ENCODE results near the gene RIN2. TPM values are rescaled to one million over a fixed set of nuclear protein-coding genes. Genes with fewer than 3 reads are reported as not detected.

RIN2 gene
- total RNA-seq, 1 donor from 2014 or later: 0.75 TPM

DNA sequence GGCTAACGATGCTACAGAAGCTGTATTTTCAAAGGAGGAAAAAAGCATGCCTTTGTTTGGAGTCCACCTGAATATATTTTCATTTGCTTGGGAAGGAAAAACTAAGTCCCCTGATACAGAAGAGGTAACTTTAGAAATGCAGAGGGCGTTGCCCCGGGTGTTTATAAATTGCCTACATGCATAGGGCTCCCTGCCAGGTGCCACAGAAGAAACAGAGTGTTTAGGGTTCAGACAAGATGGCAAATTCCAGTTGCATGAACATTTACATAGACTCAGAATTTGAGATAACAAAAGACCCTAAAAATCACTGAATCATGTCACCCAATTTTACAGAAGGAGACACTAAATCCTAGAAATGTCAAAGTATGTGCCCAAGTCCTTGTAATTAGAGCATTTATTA lies 19.9 kb downstream of the RIN2 start:
- TF ChIP-seq, protein P1, sequence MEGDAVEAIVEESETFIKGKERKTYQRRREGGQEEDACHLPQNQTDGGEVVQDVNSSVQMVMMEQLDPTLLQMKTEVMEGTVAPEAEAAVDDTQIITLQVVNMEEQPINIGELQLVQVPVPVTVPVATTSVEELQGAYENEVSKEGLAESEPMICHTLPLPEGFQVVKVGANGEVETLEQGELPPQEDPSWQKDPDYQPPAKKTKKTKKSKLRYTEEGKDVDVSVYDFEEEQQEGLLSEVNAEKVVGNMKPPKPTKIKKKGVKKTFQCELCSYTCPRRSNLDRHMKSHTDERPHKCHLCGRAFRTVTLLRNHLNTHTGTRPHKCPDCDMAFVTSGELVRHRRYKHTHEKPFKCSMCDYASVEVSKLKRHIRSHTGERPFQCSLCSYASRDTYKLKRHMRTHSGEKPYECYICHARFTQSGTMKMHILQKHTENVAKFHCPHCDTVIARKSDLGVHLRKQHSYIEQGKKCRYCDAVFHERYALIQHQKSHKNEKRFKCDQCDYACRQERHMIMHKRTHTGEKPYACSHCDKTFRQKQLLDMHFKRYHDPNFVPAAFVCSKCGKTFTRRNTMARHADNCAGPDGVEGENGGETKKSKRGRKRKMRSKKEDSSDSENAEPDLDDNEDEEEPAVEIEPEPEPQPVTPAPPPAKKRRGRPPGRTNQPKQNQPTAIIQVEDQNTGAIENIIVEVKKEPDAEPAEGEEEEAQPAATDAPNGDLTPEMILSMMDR (IDR thresholded peaks at IDR 0.05): no peak
- intact Hi-C loops (cut with micrococcal nuclease): no loop called here
- Mint-ChIP-seq H3K9me3 (peaks cover 5% of the 10 kb centered on the region), H3K4me3 (no peak overlapping the region), H3K27ac (no peak overlapping the region), H3K27me3 (peaks cover 10% of the 10 kb centered on the region), H3K4me1 (peaks cover 12% of the 10 kb centered on the region), H3K36me3 (ENCODE audit: low read depth) (no peaks in the 10 kb centered on the region)
- POLR2A ChIA-PET: no interaction called here
- ATAC-seq (ENCODE audit: low read depth) (no peak), DNase-seq (no peak)
- CTCF ChIA-PET: no interaction called here

- no peak for DNase-seq
- Mint-ChIP-seq H3K27ac (no peak overlapping the region), H3K9me3 (peaks cover 5% of the 10 kb centered on the region), H3K27me3 (peaks cover 10% of the 10 kb centered on the region), H3K4me3 (no peak overlapping the region), H3K36me3 (ENCODE audit: low read depth) (no peaks in the 10 kb centered on the region), H3K4me1 (peaks cover 12% of the 10 kb centered on the region)
- intact Hi-C loops (cut with micrococcal nuclease): no loop called here
- no peak for ATAC-seq (ENCODE audit: low read depth)
- ChIA-PET CTCF (no interaction called here), POLR2A (no interaction called here)
- TF ChIP-seq, protein P1 (IDR thresholded peaks at IDR 0.05): no peak
Measured at GRCh38 chr20:19778404-19778803, 20.3 kb downstream of the RIN2 start.

DNA sequence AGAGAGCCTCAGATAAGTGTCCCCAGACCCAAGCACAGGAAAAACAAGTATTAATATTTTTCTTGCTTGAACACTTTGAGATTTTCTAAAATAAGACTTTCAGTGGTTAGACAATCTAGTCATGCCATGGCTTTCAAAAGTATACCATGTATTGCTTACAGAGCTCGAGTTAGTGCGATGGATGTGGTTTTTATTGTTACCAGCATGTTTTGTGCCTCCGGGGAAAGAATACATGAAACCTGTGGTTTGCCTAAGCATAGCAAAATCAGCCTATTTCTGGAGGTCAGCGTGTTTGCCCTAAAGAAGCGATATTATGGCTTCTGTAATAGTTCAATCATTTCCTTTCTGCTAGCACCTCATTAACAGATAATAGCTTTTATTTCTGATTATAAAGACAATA lies 21.6 kb downstream of the RIN2 start:
- no peak for ATAC-seq (ENCODE audit: low read depth)
- H3K9me3 Mint-ChIP-seq: peaks cover 5% of the 10 kb centered on the region
- H3K4me1 Mint-ChIP-seq: peaks cover 14% of the 10 kb centered on the region
- CTCF ChIA-PET: interaction anchor here (1.5 kb wide), 1 partner anchor 87 kb away, joined by 4 read pairs; no protein-coding TSS in a partner anchor
- POLR2A ChIA-PET: no interaction called here
- H3K36me3 Mint-ChIP-seq (ENCODE audit: low read depth): no peaks in the 10 kb centered on the region
- no peak overlapping the region for H3K27ac Mint-ChIP-seq
- TF ChIP-seq, protein P1 (IDR thresholded peaks at IDR 0.05): no peak
- DNase-seq: no peak
- peaks cover 6% of the 10 kb centered on the region for H3K27me3 Mint-ChIP-seq
- intact Hi-C loops (cut with micrococcal nuclease): no loop called here
- H3K4me3 Mint-ChIP-seq: no peak overlapping the region

- no peak overlapping the region for H3K27ac Mint-ChIP-seq
- H3K27me3 Mint-ChIP-seq: peaks cover 6% of the 10 kb centered on the region
- ATAC-seq (ENCODE audit: low read depth) (no peak), DNase-seq (no peak)
- TF ChIP-seq, protein P1 (IDR thresholded peaks at IDR 0.05): no peak
- peaks cover 5% of the 10 kb centered on the region for H3K9me3 Mint-ChIP-seq
- intact Hi-C loops (cut with micrococcal nuclease): no loop called here
- ChIA-PET CTCF (interaction anchor here (1.5 kb wide), 1 partner anchor 87 kb away, joined by 4 read pairs; no protein-coding TSS in a partner anchor), POLR2A (no interaction called here)
- peaks cover 20% of the 10 kb centered on the region for H3K4me1 Mint-ChIP-seq
- no peaks in the 10 kb centered on the region for H3K36me3 Mint-ChIP-seq (ENCODE audit: low read depth)
- no peak overlapping the region for H3K4me3 Mint-ChIP-seq
Measured at GRCh38 chr20:19780261-19780660, 22.2 kb downstream of the RIN2 start.

DNA sequence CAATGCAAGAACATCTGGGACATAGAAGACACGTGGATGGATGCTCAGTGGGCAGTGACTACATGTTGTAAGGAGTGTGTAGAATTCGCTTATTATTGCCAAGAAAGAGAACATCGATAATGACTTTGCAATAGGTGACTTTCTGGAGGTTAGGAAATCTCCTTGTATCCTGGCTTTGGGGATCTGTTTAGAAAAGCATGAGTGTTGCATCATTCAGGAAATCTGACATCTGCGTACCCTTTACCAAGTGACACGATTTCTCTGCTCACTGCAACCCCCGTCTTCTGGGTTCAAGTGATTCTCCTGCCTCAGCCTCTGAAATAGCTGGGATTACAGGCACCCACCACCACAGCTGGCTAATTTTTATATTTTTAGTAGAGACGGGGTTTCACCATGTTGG lies 23.2 kb downstream of the RIN2 start:
- TF ChIP-seq, protein P1 (IDR thresholded peaks at IDR 0.05): no peak
- H3K4me3 Mint-ChIP-seq: no peak overlapping the region
- POLR2A ChIA-PET: no interaction called here
- DNase-seq: no peak
- peaks cover 5% of the 10 kb centered on the region for H3K9me3 Mint-ChIP-seq
- H3K27me3 Mint-ChIP-seq: peaks cover 6% of the 10 kb centered on the region
- CTCF ChIA-PET: no interaction called here
- intact Hi-C loops (cut with micrococcal nuclease): no loop called here
- H3K4me1 Mint-ChIP-seq: peaks cover 23% of the 10 kb centered on the region
- H3K27ac Mint-ChIP-seq: no peak overlapping the region
- ATAC-seq (ENCODE audit: low read depth): no peak
- H3K36me3 Mint-ChIP-seq (ENCODE audit: low read depth): no peaks in the 10 kb centered on the region

All from activated B cell treated with CpG ODN at 0.5 μM for 24 hours (primary cell).